Stimulated activated CD8-positive, alpha-beta memory T cell treated with anti-CD3 and anti-CD28 coated beads, Interleukin-4, amount 100 ng/mL, for 1 hour (primary cell): ENCODE results near the gene PCSK7.

ENCODE experiments used
- DNase-seq, 2 donors: peaks; one replicate each; pipeline ENCODE4 v3.0.0-alpha.2; 2020; ENCODE audit warnings: low read depth in 2 of 2, low spot score in 1 of 2

Gene PCSK7

GRCh38 chr11:117199916-117200812 lies 31.7 kb downstream of the PCSK7 start:
- no peak for DNase-seq

GRCh38 chr11:117199053-117199915 lies 32.6 kb downstream of the PCSK7 start, which contains the start of gene TAGLN:
TAGLN (plus strand) TSS chr11:117199370; CDS start chr11:117203014, 3,644 bp downstream.
- no peak for DNase-seq

GRCh38 chr11:117198613-117199012 lies 33.3 kb downstream of the PCSK7 start:
- DNase-seq, result no peak

- DNase-seq, result no peak
These were observed 34.1 kb downstream of the PCSK7 start for GRCh38 chr11:117197516-117198456.

- no peak for DNase-seq
These were observed 34.9 kb downstream of the PCSK7 start for GRCh38 chr11:117197006-117197405.

- no peak for DNase-seq
These were observed 36.1 kb downstream of the PCSK7 start for GRCh38 chr11:117195761-117196160.

- no peak for DNase-seq
These were observed 36.6 kb downstream of the PCSK7 start for GRCh38 chr11:117195258-117195657.

- no peak for DNase-seq
These were observed 37.6 kb downstream of the PCSK7 start for GRCh38 chr11:117194267-117194666.

- no peak for DNase-seq
These were observed 38.5 kb downstream of the PCSK7 start for GRCh38 chr11:117193130-117194020.

- DNase-seq, result no peak
These were observed 39.4 kb downstream of the PCSK7 start for GRCh38 chr11:117192401-117192875.

- DNase-seq, result no peak
These were observed 40.0 kb downstream of the PCSK7 start for GRCh38 chr11:117191680-117192400.

GRCh38 chr11:117189941-117190544 lies 41.8 kb downstream of the PCSK7 start:
- DNase-seq, result no peak

GRCh38 chr11:117189191-117189940 lies 42.5 kb downstream of the PCSK7 start:
- no peak for DNase-seq

GRCh38 chr11:117188620-117189081 lies 43.2 kb downstream of the PCSK7 start:
- DNase-seq, result no peak

GRCh38 chr11:117187799-117188481 lies 43.9 kb downstream of the PCSK7 start:
- no peak for DNase-seq

GRCh38 chr11:117187428-117187798 lies 44.5 kb downstream of the PCSK7 start:
- DNase-seq, result no peak

GRCh38 chr11:117187007-117187406 lies 44.9 kb downstream of the PCSK7 start:
- DNase-seq, result no peak
